ENCODE data around the gene EGFR. TPM values are rescaled to one million over a fixed set of nuclear protein-coding genes. Genes with fewer than 3 reads are reported as not detected.
"Not testable (repeated sequence)": the region's sequence is repeated elsewhere in the genome, so short reads cannot be mapped to it uniquely, and the experiment has no call there.

Gene EGFR
- polyA plus RNA-seq, 1 donor from 2014 or later = 0.22 TPM

GRCh38 chr7:55164527-55164926 is 145.7 kb downstream of the EGFR start:
- no peaks in the 10 kb centered on the region for H3K9me3 ChIP-seq (ENCODE audit: low read length)
- no peak overlapping the region for H3K9ac ChIP-seq (ENCODE audit: low read length)
- H4K20me1 ChIP-seq (ENCODE audit: insufficient read depth) = no peaks in the 10 kb centered on the region
- no peaks in the 10 kb centered on the region for H3K9me2 ChIP-seq (ENCODE audit: insufficient read depth, low read length)
- H3K27ac ChIP-seq (ENCODE audit: low read length) = no peak overlapping the region
- no peaks in the 10 kb centered on the region for H3K36me3 ChIP-seq (ENCODE audit: insufficient read depth, low read length)
- H3K4me3 ChIP-seq (ENCODE audit: low read length) = no peak overlapping the region
- H3K4me2 ChIP-seq (ENCODE audit: low read length) = no peak overlapping the region
- no peak overlapping the region for H2AFZ ChIP-seq (ENCODE audit: low read depth, low read length)
- H3K27me3 ChIP-seq (ENCODE audit: insufficient read depth, low read depth, low read length) = no peaks in the 10 kb centered on the region
- H3K79me2 ChIP-seq (replicated peaks; ENCODE audit: insufficient read depth, low read length) = no peaks in the 10 kb centered on the region
- H3F3A ChIP-seq (ENCODE audit: insufficient read depth, low read length, poor library complexity, severe bottlenecking) = no peaks in the 10 kb centered on the region
- TF ChIP-seq RAD21 (conservative IDR thresholded peaks at IDR 0.05) = no peak
- TF ChIP-seq SMC3 (conservative IDR thresholded peaks at IDR 0.05; ENCODE audit: poor library complexity) = no peak
- no peak for TF ChIP-seq REST (IDR thresholded peaks at IDR 0.05; ENCODE audit: borderline replicate concordance)
- no peak for TF ChIP-seq TAF1 (IDR thresholded peaks at IDR 0.05; ENCODE audit: low read depth)
- TF ChIP-seq MXI1 (conservative IDR thresholded peaks at IDR 0.05; ENCODE audit: poor library complexity, severe bottlenecking) = no peak
- TF ChIP-seq POLR2AphosphoS5 (IDR thresholded peaks at IDR 0.05) = no peak
- no peak for TF ChIP-seq EZH2 (IDR thresholded peaks at IDR 0.05; ENCODE audit: borderline replicate concordance, insufficient read depth, low read length, poor library complexity, severe bottlenecking)
- no peak for TF ChIP-seq EP300 (conservative IDR thresholded peaks at IDR 0.05; ENCODE audit: poor library complexity, severe bottlenecking)
- TF ChIP-seq CTCF (IDR thresholded peaks at IDR 0.05; ENCODE audit: poor library complexity, severe bottlenecking) = no peak

- Histone ChIP-seq H3K4me3 (ENCODE audit: low read length) (no peak overlapping the region), H3K27me3 (ENCODE audit: insufficient read depth, low read depth, low read length) (no peaks in the 10 kb centered on the region), H3K79me2 (replicated peaks; ENCODE audit: insufficient read depth, low read length) (no peaks in the 10 kb centered on the region), H4K20me1 (ENCODE audit: insufficient read depth) (no peaks in the 10 kb centered on the region), H3K9ac (ENCODE audit: low read length) (no peak overlapping the region), H3K36me3 (ENCODE audit: insufficient read depth, low read length) (no peaks in the 10 kb centered on the region), H3K9me2 (ENCODE audit: insufficient read depth, low read length) (no peaks in the 10 kb centered on the region), H3F3A (ENCODE audit: insufficient read depth, low read length, poor library complexity, severe bottlenecking) (no peaks in the 10 kb centered on the region), H3K9me3 (ENCODE audit: low read length) (no peaks in the 10 kb centered on the region), H2AFZ (ENCODE audit: low read depth, low read length) (no peak overlapping the region), H3K4me2 (ENCODE audit: low read length) (no peak overlapping the region), H3K27ac (ENCODE audit: low read length) (no peak overlapping the region)
- TF ChIP-seq TAF1 (IDR thresholded peaks at IDR 0.05; ENCODE audit: low read depth) = no peak
- no peak for TF ChIP-seq REST (IDR thresholded peaks at IDR 0.05; ENCODE audit: borderline replicate concordance)
- no peak for TF ChIP-seq POLR2AphosphoS5 (IDR thresholded peaks at IDR 0.05)
- TF ChIP-seq EZH2 (IDR thresholded peaks at IDR 0.05; ENCODE audit: borderline replicate concordance, insufficient read depth, low read length, poor library complexity, severe bottlenecking) = no peak
- no peak for TF ChIP-seq RAD21 (conservative IDR thresholded peaks at IDR 0.05)
- TF ChIP-seq SMC3 (conservative IDR thresholded peaks at IDR 0.05; ENCODE audit: poor library complexity) = no peak
- TF ChIP-seq MXI1 (conservative IDR thresholded peaks at IDR 0.05; ENCODE audit: poor library complexity, severe bottlenecking) = no peak
- no peak for TF ChIP-seq CTCF (IDR thresholded peaks at IDR 0.05; ENCODE audit: poor library complexity, severe bottlenecking)
- no peak for TF ChIP-seq EP300 (conservative IDR thresholded peaks at IDR 0.05; ENCODE audit: poor library complexity, severe bottlenecking)
Measured at GRCh38 chr7:55165176-55165861, 146.5 kb downstream of the EGFR start.

- H3K4me3 ChIP-seq (ENCODE audit: low read length); H3K4me2 ChIP-seq (ENCODE audit: low read length); H3F3A ChIP-seq (ENCODE audit: insufficient read depth, low read length, poor library complexity, severe bottlenecking); H2AFZ ChIP-seq (ENCODE audit: low read depth, low read length); H3K9me3 ChIP-seq (ENCODE audit: low read length); H4K20me1 ChIP-seq (ENCODE audit: insufficient read depth); H3K27ac ChIP-seq (ENCODE audit: low read length); H3K36me3 ChIP-seq (ENCODE audit: insufficient read depth, low read length); H3K9me2 ChIP-seq (ENCODE audit: insufficient read depth, low read length); H3K9ac ChIP-seq (ENCODE audit: low read length); H3K27me3 ChIP-seq (ENCODE audit: insufficient read depth, low read depth, low read length); H3K79me2 ChIP-seq (replicated peaks; ENCODE audit: insufficient read depth, low read length): not testable (repeated sequence)
Measured at GRCh38 chr7:55167296-55167695, 148.5 kb downstream of the EGFR start.

Data from neural cell (in vitro differentiated cells).